ENCODE data around the gene IGF2BP2. TPM values are rescaled to one million over a fixed set of nuclear protein-coding genes. Genes with fewer than 3 reads are reported as not detected.
"Not testable (repeated sequence)": the region's sequence is repeated elsewhere in the genome, so short reads cannot be mapped to it uniquely, and the experiment has no call there.

The IGF2BP2 gene
- total RNA-seq, 1 donor from 2014 or later, result 19.4 TPM

- no peak for TF ChIP-seq CTCF (IDR thresholded peaks at IDR 0.05)
- intact Hi-C loops (cut with DNase I), result no loop called here
- Histone ChIP-seq H3K36me3 (no peaks in the 10 kb centered on the region), H3K9me3 (peaks cover 12% of the 10 kb centered on the region), H3K27ac (no peak overlapping the region), H3K4me3 (no peak overlapping the region), H3K4me1 (no peaks in the 10 kb centered on the region), H3K27me3 (ENCODE audit: low read depth) (no peaks in the 10 kb centered on the region)
- no peak for DNase-seq
- ATAC-seq, result no peak
These were observed 32.4 kb upstream of the IGF2BP2 start for GRCh38 chr3:185857208-185857607.

GRCh38 chr3:185856652-185857051, 31.8 kb upstream of the IGF2BP2 start:
- ATAC-seq (no peak), DNase-seq (no peak)
- Histone ChIP-seq H3K4me3 (no peak overlapping the region), H3K4me1 (no peaks in the 10 kb centered on the region), H3K36me3 (no peaks in the 10 kb centered on the region), H3K27ac (no peak overlapping the region), H3K9me3 (peaks cover 12% of the 10 kb centered on the region), H3K27me3 (ENCODE audit: low read depth) (no peaks in the 10 kb centered on the region)
- TF ChIP-seq CTCF (IDR thresholded peaks at IDR 0.05), result no peak
- intact Hi-C loops (cut with DNase I), result no loop called here

GRCh38 chr3:185853771-185854170, 28.9 kb upstream of the IGF2BP2 start:
- H3K4me1 ChIP-seq; H3K27me3 ChIP-seq (ENCODE audit: low read depth); DNase-seq; H3K36me3 ChIP-seq; H3K4me3 ChIP-seq; H3K27ac ChIP-seq; intact Hi-C loops (cut with DNase I); ATAC-seq: not testable (repeated sequence)
- H3K9me3 ChIP-seq, result peaks cover 12% of the 10 kb centered on the region

- Histone ChIP-seq H3K9me3 (peaks cover 12% of the 10 kb centered on the region), H3K4me1 (no peaks in the 10 kb centered on the region), H3K4me3 (no peak overlapping the region), H3K27ac (no peak overlapping the region), H3K27me3 (ENCODE audit: low read depth) (no peaks in the 10 kb centered on the region), H3K36me3 (no peaks in the 10 kb centered on the region)
- ATAC-seq, result no peak
- intact Hi-C loops (cut with DNase I), result no loop called here
- DNase-seq, result no peak
- TF ChIP-seq CTCF (IDR thresholded peaks at IDR 0.05), result no peak
These were observed 27.8 kb upstream of the IGF2BP2 start for GRCh38 chr3:185852635-185853034.

GRCh38 chr3:185851959-185852358, 27.1 kb upstream of the IGF2BP2 start:
- ATAC-seq, result no peak

GRCh38 chr3:185851046-185851445, 26.2 kb upstream of the IGF2BP2 start:
- H3K27ac ChIP-seq, result no peak overlapping the region
- H3K4me3 ChIP-seq, result no peak overlapping the region
- no peak for ATAC-seq
- peaks cover 2% of the 10 kb centered on the region for H3K9me3 ChIP-seq
- intact Hi-C loops (cut with DNase I), result no loop called here
- H3K4me1 ChIP-seq, result no peaks in the 10 kb centered on the region
- H3K27me3 ChIP-seq (ENCODE audit: low read depth), result no peaks in the 10 kb centered on the region
- no peak for DNase-seq
- no peaks in the 10 kb centered on the region for H3K36me3 ChIP-seq
- TF ChIP-seq CTCF (IDR thresholded peaks at IDR 0.05), result no peak

More at GRCh38 chr3:185851959-185852358, 27.1 kb upstream of the IGF2BP2 start:
- intact Hi-C loops (cut with DNase I), result no loop called here
- peaks cover 10% of the 10 kb centered on the region for H3K9me3 ChIP-seq
- no peaks in the 10 kb centered on the region for H3K4me1 ChIP-seq
- H3K4me3 ChIP-seq, result no peak overlapping the region
- no peaks in the 10 kb centered on the region for H3K27me3 ChIP-seq (ENCODE audit: low read depth)
- no peaks in the 10 kb centered on the region for H3K36me3 ChIP-seq
- no peak for TF ChIP-seq CTCF (IDR thresholded peaks at IDR 0.05)
- no peak overlapping the region for H3K27ac ChIP-seq
- no peak for DNase-seq
